GM19023 (cell line): ENCODE results near the gene ATOH8.

ENCODE experiments used
- ATAC-seq: cut with Tn5 transposase; IDR thresholded peaks from one replicate; pipeline ENCODE4 v1.9.1; 2021; ENCODE audit warnings: mild to moderate bottlenecking, moderate library complexity; ENCODE audit not compliant: unreplicated experiment

The ATOH8 gene

GRCh38 chr2:85769236-85769982, 15.6 kb downstream of the ATOH8 start:
- no peak for ATAC-seq

GRCh38 chr2:85769983-85770362, 16.2 kb downstream of the ATOH8 start:
- no peak for ATAC-seq

- no peak for ATAC-seq
Observed at GRCh38 chr2:85770369-85770768, 16.6 kb downstream of the ATOH8 start.

- no peak for ATAC-seq
Observed at GRCh38 chr2:85770786-85771409, 17.1 kb downstream of the ATOH8 start.

GRCh38 chr2:85771486-85771885, 17.7 kb downstream of the ATOH8 start:
- no peak for ATAC-seq

GRCh38 chr2:85772019-85772745, 18.4 kb downstream of the ATOH8 start:
- no peak for ATAC-seq

- no peak for ATAC-seq
Observed at GRCh38 chr2:85772841-85773491, 19.2 kb downstream of the ATOH8 start.

- no peak for ATAC-seq
Observed at GRCh38 chr2:85773692-85774091, 19.9 kb downstream of the ATOH8 start.

- ATAC-seq, result no peak
Observed at GRCh38 chr2:85774126-85774978, 20.6 kb downstream of the ATOH8 start.

GRCh38 chr2:85775406-85776381, 21.9 kb downstream of the ATOH8 start:
- no peak for ATAC-seq

- no peak for ATAC-seq
Observed at GRCh38 chr2:85776672-85777071, 22.9 kb downstream of the ATOH8 start.

- ATAC-seq, result no peak
Observed at GRCh38 chr2:85777441-85777861, 23.7 kb downstream of the ATOH8 start.

- no peak for ATAC-seq
Observed at GRCh38 chr2:85778646-85779379, 25.0 kb downstream of the ATOH8 start.

GRCh38 chr2:85779641-85780315, 26.0 kb downstream of the ATOH8 start:
- ATAC-seq, result no peak

- no peak for ATAC-seq
Observed at GRCh38 chr2:85780316-85781012, 26.7 kb downstream of the ATOH8 start.

GRCh38 chr2:85781013-85781332, 27.2 kb downstream of the ATOH8 start:
- no peak for ATAC-seq

GRCh38 chr2:85783796-85784195, 30.0 kb downstream of the ATOH8 start:
- no peak for ATAC-seq
